ENCODE measurements around the gene CXCL12. TPM values are rescaled to one million over a fixed set of nuclear protein-coding genes. Genes with fewer than 3 reads are reported as not detected.

The CXCL12 gene
- polyA plus RNA-seq, 1 donor from 2014 or later: 0.14 TPM

DNA sequence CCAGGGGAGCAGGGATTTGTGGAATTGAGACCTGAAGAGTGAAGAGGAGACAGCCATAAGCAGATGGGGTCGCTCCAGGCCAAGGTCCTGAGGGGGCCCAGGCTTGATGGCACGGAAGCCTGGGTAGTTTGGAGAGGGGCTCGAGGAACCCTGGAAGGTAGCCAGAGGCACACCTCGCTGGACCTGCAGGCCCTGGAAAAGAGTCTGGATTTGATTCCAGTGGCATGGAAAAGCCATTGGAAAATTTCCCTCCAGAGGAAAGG, 31.8 kb downstream of the CXCL12 start:
- no peak overlapping the region for H3K9ac ChIP-seq (ENCODE audit: low read length)
- no peaks in the 10 kb centered on the region for H3K27me3 ChIP-seq (ENCODE audit: insufficient read depth, low read depth, low read length)
- H3K4me2 ChIP-seq (ENCODE audit: low read length): no peak overlapping the region
- no peaks in the 10 kb centered on the region for H4K20me1 ChIP-seq (ENCODE audit: insufficient read depth)
- H3K4me3 ChIP-seq (ENCODE audit: low read length): no peak overlapping the region
- TF ChIP-seq SMC3 (conservative IDR thresholded peaks at IDR 0.05; ENCODE audit: poor library complexity) (no peak), EZH2 (IDR thresholded peaks at IDR 0.05; ENCODE audit: borderline replicate concordance, insufficient read depth, low read length, poor library complexity, severe bottlenecking) (no peak), REST (IDR thresholded peaks at IDR 0.05; ENCODE audit: borderline replicate concordance) (no peak), MXI1 (conservative IDR thresholded peaks at IDR 0.05; ENCODE audit: poor library complexity, severe bottlenecking) (no peak), TAF1 (IDR thresholded peaks at IDR 0.05; ENCODE audit: low read depth) (no peak), CTCF (IDR thresholded peaks at IDR 0.05; ENCODE audit: poor library complexity, severe bottlenecking) (no peak), EP300 (conservative IDR thresholded peaks at IDR 0.05; ENCODE audit: poor library complexity, severe bottlenecking) (no peak), POLR2AphosphoS5 (IDR thresholded peaks at IDR 0.05) (no peak)
- no peaks in the 10 kb centered on the region for H3F3A ChIP-seq (ENCODE audit: insufficient read depth, low read length, poor library complexity, severe bottlenecking)
- H3K9me2 ChIP-seq (ENCODE audit: insufficient read depth, low read length): no peaks in the 10 kb centered on the region
- H3K27ac ChIP-seq (ENCODE audit: low read length): no peak overlapping the region
- no peaks in the 10 kb centered on the region for H3K36me3 ChIP-seq (ENCODE audit: insufficient read depth, low read length)
- H3K79me2 ChIP-seq (replicated peaks; ENCODE audit: insufficient read depth, low read length): no peaks in the 10 kb centered on the region
- no peak overlapping the region for H2AFZ ChIP-seq (ENCODE audit: low read depth, low read length)
- H3K9me3 ChIP-seq (ENCODE audit: low read length): no peaks in the 10 kb centered on the region

GRCh38 chr10:44352316-44353127, 32.4 kb downstream of the CXCL12 start:
- Histone ChIP-seq H3K4me3 (ENCODE audit: low read length) (no peak overlapping the region), H4K20me1 (ENCODE audit: insufficient read depth) (no peaks in the 10 kb centered on the region), H2AFZ (ENCODE audit: low read depth, low read length) (no peak overlapping the region), H3K36me3 (ENCODE audit: insufficient read depth, low read length) (no peaks in the 10 kb centered on the region), H3K79me2 (replicated peaks; ENCODE audit: insufficient read depth, low read length) (no peaks in the 10 kb centered on the region), H3K9me3 (ENCODE audit: low read length) (no peaks in the 10 kb centered on the region), H3K4me2 (ENCODE audit: low read length) (no peak overlapping the region), H3F3A (ENCODE audit: insufficient read depth, low read length, poor library complexity, severe bottlenecking) (no peaks in the 10 kb centered on the region), H3K9me2 (ENCODE audit: insufficient read depth, low read length) (no peaks in the 10 kb centered on the region), H3K9ac (ENCODE audit: low read length) (no peak overlapping the region), H3K27me3 (ENCODE audit: insufficient read depth, low read depth, low read length) (no peaks in the 10 kb centered on the region), H3K27ac (ENCODE audit: low read length) (no peak overlapping the region)
- TF ChIP-seq EZH2 (IDR thresholded peaks at IDR 0.05; ENCODE audit: borderline replicate concordance, insufficient read depth, low read length, poor library complexity, severe bottlenecking) (no peak), EP300 (conservative IDR thresholded peaks at IDR 0.05; ENCODE audit: poor library complexity, severe bottlenecking) (no peak), REST (IDR thresholded peaks at IDR 0.05; ENCODE audit: borderline replicate concordance) (no peak), TAF1 (IDR thresholded peaks at IDR 0.05; ENCODE audit: low read depth) (no peak), SMC3 (conservative IDR thresholded peaks at IDR 0.05; ENCODE audit: poor library complexity) (no peak), MXI1 (conservative IDR thresholded peaks at IDR 0.05; ENCODE audit: poor library complexity, severe bottlenecking) (no peak), RAD21 (conservative IDR thresholded peaks at IDR 0.05) (no peak), POLR2AphosphoS5 (IDR thresholded peaks at IDR 0.05) (no peak), CTCF (IDR thresholded peaks at IDR 0.05; ENCODE audit: poor library complexity, severe bottlenecking) (no peak)
